Measurements from ENCODE around the gene ANKS1A.

The ANKS1A gene

DNA sequence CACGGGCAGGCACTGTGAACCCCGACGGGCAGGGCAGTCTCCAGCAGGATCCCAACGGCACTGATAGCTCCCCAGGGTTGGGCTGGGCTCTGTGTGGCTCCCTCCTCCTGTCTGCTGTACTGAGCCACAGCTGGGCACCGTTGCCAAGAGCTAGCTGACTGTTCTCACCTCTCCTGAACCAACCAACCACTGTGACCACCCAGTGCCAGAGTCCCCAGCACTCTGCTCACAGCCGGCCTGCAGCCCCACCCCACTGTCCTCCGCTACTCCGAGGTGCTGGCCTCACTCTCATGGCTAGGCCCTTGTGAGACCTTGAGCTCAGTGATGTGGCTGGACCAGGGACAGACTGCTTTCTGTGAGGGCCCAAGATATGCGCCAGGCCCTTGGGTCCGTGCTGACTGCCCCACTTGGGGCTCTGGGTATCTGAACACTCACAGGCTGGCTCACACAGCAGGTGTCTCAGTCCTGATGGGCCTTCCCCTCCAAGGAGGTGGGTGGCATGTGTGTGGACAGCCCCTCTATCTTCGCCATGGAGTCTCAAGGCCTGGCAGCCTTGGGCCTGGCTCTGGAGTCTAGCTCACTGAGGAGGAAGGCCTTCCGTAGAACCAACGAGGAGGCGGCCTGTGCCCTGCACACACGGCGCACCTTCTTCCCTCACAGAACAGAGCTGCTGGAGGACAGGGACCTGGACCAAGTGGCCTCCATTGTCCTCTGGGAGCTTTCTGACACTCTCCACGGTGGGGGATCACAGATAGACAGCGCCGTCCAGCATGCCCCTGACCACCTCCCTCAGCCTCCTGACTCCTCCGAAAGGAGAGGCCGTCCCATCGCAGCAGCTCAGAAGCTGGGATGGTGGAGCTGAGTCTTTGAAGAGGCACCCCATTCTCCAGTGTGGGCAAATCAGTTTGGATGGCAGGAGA is 198.6 kb downstream of the ANKS1A start:
- no peak for DNase-seq
- TF ChIP-seq POLR2A (IDR thresholded peaks at IDR 0.05; ENCODE audit: low read length) (no peak), GATA1 (IDR thresholded peaks at IDR 0.05; ENCODE audit: low read depth, low read length) (no peak)

DNA sequence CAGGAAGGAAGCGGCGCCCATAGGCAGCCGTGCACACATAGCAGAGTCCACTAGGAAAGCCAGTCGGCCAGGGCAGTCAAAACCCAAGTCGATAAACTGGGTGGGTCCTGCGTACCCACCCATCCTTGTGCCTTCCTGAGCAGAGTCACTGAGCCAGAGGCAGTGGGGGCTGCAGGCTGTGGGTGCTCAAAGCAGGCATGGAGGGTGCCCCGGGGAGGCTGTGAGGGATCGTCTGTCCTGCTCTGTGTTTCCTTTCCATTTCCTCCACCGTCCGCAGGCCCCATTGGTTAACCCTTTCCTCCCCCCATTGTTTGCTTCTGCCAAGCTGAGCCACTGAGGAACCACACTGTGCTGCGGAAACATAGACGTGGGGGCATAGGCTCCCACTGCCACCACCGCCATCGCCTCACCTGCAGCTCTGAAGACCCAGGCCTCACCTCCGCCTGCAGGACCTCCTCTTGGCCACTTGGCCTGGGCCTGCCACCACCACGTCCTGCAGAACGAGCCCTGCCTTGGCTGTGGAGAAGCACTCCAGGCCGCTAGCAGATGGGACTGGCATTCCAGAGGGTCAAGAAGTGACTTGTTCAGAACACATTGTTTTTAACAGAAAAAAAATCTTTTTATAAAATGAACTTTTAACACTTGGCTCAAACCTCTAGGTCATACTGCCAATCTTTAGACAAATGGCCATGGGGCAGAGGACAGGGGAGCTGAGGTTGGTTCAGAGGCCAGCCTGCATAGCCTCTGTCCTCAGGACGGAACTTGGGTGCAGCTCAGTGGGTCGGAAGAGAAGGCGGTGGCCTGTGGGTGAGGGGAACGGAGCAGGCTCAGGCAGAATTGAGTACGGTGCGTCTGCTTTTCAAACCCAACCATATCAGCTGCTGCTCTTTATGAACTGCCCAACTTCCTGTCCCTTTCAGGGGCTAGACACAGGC is 199.5 kb downstream of the ANKS1A start:
- no peak for DNase-seq
- TF ChIP-seq GATA1 (IDR thresholded peaks at IDR 0.05; ENCODE audit: low read depth, low read length) (no peak), POLR2A (IDR thresholded peaks at IDR 0.05; ENCODE audit: low read length) (no peak)

GRCh38 chr6:35089216-35089934 is 200.3 kb downstream of the ANKS1A start:
- DNase-seq, result no peak
- no peak for TF ChIP-seq GATA1 (IDR thresholded peaks at IDR 0.05; ENCODE audit: low read depth, low read length)
- no peak for TF ChIP-seq POLR2A (IDR thresholded peaks at IDR 0.05; ENCODE audit: low read length)

- no peak for DNase-seq
- TF ChIP-seq GATA1 (IDR thresholded peaks at IDR 0.05; ENCODE audit: low read depth, low read length) (no peak), POLR2A (IDR thresholded peaks at IDR 0.05; ENCODE audit: low read length) (no peak)
Measured at GRCh38 chr6:35089935-35090505, 201.0 kb downstream of the ANKS1A start.

- no peak for DNase-seq
- no peak for TF ChIP-seq POLR2A (IDR thresholded peaks at IDR 0.05; ENCODE audit: low read length)
- TF ChIP-seq GATA1 (IDR thresholded peaks at IDR 0.05; ENCODE audit: low read depth, low read length), result no peak
Measured at GRCh38 chr6:35090734-35091133, 201.7 kb downstream of the ANKS1A start.

DNA sequence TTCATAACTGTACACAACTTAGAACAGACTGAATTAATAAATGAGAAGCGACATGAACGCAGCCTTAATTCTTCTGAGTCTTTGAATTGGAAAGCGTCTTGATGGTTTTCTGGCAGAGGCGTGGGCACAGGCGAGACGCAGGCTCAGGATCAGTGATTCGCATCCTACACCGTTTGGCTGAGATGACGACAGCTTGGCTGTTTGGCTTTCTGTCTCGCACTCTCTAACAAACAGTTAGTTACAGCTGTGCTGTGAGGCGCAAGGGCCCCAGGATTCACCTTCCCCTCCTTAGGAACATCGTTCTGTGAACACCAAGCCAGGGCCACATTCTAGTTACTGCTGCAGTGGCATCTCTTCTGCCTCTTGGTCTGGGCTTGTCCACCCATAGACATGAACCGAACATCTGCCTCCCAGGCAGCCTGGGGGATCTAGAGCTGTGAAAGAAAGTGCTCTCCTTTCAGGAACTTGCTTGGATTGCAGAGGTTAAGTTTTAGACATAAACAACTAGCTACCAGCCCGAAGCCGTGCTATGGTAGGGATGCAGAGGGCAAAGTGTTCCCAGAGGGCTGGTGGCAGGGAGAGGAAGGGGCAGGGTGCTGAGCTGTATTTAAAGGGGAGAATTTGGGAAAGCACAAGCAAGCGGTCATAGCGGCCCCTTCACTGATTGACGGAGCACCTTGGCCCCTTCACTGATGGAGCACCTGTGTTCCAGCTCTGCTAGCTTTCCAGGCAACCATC is 202.5 kb downstream of the ANKS1A start:
- TF ChIP-seq GATA1 (IDR thresholded peaks at IDR 0.05; ENCODE audit: low read depth, low read length), result no peak
- no peak for TF ChIP-seq POLR2A (IDR thresholded peaks at IDR 0.05; ENCODE audit: low read length)
- DNase-seq, result no peak

GRCh38 chr6:35092362-35093117 is 203.5 kb downstream of the ANKS1A start:
- no peak for DNase-seq
- no peak for TF ChIP-seq GATA1 (IDR thresholded peaks at IDR 0.05; ENCODE audit: low read depth, low read length)
- TF ChIP-seq POLR2A (IDR thresholded peaks at IDR 0.05; ENCODE audit: low read length), result no peak

DNA sequence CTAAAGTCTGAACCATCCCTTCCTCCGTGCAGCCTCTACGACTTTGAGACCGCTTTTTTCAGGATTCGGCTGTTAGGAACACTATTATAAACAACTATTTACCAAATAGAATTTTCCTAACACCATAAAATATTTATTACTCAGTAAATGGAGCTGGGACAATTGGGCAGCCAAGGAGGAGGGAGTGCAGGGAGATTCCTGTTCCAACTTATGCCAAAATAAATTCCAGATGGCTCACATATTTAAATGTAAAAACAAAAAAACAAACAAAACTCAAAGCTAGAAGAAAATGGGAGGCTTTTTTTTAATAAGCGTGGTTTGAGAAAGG is 204.0 kb downstream of the ANKS1A start:
- DNase-seq, result no peak
- TF ChIP-seq POLR2A (IDR thresholded peaks at IDR 0.05; ENCODE audit: low read length) (no peak), GATA1 (IDR thresholded peaks at IDR 0.05; ENCODE audit: low read depth, low read length) (no peak)

DNA sequence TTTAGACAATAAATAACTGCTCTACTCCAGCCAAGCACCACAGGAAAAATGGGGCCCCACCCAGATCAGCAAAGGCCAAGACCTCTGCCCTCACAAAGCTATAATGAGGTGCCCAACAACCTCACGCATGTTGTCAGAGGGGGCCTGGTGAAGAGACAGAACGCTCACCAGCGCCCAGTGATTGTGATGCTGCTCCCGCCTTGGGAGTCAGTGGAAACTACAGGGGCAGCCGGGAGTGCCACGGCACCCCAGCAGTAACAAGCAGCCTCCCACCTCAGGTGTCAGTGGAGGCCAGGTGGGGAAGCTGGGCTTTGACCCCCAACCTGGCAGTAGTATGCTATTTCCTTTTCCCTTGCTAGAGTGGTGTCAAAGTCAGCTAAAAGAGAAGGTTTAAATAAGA is 204.7 kb downstream of the ANKS1A start:
- DNase-seq, result no peak
- TF ChIP-seq GATA1 (IDR thresholded peaks at IDR 0.05; ENCODE audit: low read depth, low read length) (no peak), POLR2A (IDR thresholded peaks at IDR 0.05; ENCODE audit: low read length) (no peak)

- TF ChIP-seq GATA1 (IDR thresholded peaks at IDR 0.05; ENCODE audit: low read depth, low read length), result no peak
- TF ChIP-seq POLR2A (IDR thresholded peaks at IDR 0.05; ENCODE audit: low read length), result no peak
- DNase-seq, result no peak
Measured at GRCh38 chr6:35094183-35094582, 205.1 kb downstream of the ANKS1A start.

GRCh38 chr6:35096129-35096862 is 207.2 kb downstream of the ANKS1A start:
- no peak for TF ChIP-seq POLR2A (IDR thresholded peaks at IDR 0.05; ENCODE audit: low read length)
- no peak for TF ChIP-seq GATA1 (IDR thresholded peaks at IDR 0.05; ENCODE audit: low read depth, low read length)
- DNase-seq, result no peak

- TF ChIP-seq GATA1 (IDR thresholded peaks at IDR 0.05; ENCODE audit: low read depth, low read length) (no peak), POLR2A (IDR thresholded peaks at IDR 0.05; ENCODE audit: low read length) (no peak)
- no peak for DNase-seq
Measured at GRCh38 chr6:35099116-35099515, 210.1 kb downstream of the ANKS1A start.
